Measurements from ENCODE around the gene LPIN2.
"Not testable (repeated sequence)": the region's sequence is repeated elsewhere in the genome, so short reads cannot be mapped to it uniquely, and the experiment has no call there.

LPIN2 gene

DNA sequence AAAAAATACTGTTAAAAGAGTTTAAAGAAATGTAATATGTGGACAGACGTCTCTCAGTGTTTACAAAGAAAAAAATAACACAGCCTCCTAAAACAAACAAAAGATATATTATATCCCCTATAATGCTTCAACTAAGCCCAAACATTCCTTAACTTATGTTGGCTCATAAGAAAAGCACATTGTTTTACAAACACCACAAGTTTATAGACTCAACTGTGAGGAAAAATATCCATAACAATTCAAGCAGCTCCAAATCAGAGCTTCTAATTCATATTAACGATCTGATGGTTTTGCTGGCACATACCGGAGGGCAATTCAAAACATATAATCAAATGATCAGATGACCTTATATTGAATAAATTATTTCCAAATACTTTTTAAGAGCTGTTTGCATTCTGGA lies 5.5 kb downstream of the LPIN2 start:
- DNase-seq (ENCODE audit: low spot score), result no peak

DNA sequence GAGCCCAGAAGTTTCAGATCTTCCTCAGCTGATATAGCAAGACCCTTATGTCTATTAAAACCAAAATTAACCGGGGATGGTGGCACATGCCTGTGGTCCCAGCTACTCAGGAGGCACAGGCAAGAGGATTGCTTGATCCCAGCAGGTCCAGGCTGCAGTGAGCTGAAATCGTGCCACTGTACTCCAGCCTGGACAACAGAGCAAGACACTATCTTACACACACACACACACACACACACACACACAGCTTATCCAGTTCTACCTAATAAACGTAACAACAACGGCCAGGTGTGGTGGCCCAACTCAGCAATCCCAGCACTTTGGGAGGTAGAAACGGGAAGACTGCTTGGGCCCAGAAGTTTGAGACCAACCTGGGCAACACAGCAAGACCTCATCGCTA lies 7.5 kb downstream of the LPIN2 start:
- DNase-seq (ENCODE audit: low spot score), result no peak

DNA sequence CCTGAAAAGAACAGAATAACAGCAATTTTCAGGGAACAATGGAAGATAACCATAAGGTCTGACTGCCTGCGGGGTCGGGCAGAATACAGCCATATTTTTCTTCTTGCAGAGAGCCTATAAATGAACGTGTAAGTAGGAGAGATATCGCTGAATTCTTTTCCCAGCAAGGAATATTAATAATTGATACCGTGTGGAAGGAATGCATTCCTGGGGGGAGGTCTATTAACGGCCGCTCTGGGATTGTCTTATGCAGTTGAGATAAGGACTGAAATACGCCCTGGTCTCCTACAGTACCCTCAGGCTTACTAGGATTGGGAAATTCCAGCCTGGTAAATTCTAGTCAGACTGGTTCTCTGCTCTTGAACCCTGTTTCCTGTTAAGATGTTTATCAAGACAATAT lies 9.2 kb downstream of the LPIN2 start:
- DNase-seq (ENCODE audit: low spot score), result not testable (repeated sequence)

DNA sequence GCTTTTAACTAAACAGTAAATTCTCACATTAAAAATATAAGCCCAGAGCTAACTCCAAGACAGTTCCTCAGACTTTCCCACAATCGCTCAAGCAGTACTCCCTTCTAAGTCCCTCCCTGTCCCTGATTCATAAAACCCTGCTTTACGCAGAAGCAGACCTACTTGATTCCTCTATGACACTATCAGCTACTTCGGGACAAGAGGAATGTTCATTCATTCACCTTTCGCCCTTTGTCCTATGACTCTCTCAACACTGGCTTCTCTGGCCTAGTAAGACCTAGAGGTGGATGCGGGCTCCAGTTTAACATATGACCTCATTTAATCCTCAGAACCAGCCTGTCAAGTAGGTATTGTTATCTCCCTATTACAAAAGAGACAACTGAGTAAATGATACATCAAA lies 10.2 kb downstream of the LPIN2 start:
- DNase-seq (ENCODE audit: low spot score), result no peak

DNA sequence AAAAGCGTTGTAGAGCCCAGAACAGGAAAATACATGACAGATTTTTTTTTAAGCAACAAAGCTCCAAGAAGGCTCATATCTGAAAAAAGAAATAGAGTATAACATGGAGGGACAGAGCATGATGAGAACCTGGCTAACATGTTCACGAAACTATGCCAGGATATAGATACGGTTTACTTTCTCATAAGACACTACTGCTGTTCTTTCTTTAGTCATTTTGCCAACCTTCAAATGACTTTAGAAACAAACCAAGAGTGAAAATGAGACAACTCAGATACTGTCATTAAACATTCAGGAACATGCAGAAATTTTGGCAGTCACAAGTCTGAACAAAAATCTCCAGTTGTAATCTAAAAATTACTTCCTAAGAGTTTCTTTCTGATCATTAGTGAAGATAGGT lies 14.3 kb downstream of the LPIN2 start:
- DNase-seq (ENCODE audit: low spot score), result no peak

DNA sequence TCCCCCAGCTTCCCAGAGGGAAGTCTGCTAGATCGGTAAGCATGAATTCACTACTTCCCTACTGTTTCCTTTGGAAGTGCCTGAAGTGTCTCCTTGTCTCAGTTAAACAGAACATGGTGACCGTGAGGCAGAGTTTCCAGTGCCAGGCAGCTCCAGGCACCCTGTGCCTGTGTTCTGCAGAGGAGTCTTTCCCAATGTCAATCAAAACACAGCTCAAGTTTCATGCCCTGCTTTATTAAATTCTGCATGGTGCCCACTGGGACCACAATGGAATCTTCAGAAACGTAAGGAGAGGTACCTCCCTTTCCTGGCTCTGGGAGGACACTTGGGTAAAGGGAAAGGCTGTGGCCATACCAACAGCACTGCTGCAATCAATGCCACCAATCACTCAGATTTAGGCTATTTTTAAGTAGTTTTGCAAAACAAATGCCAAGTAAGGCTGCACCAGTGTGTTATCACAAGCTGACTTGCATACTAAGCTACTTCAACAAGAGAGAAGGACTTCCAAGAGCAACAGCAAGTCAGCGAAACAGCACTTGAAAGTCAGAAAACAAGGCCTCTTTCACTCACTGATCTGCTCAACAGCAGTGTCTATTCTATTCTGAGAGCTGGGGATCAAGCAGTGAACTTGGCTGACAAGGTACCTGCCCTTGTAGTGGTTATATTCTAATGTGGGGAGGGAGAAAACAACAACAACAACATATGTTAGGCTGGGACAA lies 14.9 kb downstream of the LPIN2 start:
- DNase-seq (ENCODE audit: low spot score), result no peak

DNA sequence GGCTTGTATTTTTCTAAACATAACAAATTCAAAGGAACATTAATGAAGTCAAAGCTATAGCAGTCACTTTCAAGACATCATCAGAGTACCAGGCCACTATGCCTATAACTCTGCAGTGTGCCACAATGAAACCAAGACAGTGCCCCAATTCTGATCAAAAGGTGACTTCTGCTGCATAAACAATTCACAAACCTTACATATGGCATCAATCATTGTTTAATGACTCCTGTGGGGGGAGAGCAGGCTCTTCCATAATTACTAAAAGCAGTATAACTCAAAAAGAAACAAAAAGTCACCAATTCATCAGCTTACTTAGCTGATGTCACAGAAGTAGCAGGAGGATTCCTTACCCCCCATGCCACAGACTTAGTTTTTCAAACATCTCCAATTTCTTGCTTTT lies 15.5 kb downstream of the LPIN2 start:
- DNase-seq (ENCODE audit: low spot score), result no peak

DNA sequence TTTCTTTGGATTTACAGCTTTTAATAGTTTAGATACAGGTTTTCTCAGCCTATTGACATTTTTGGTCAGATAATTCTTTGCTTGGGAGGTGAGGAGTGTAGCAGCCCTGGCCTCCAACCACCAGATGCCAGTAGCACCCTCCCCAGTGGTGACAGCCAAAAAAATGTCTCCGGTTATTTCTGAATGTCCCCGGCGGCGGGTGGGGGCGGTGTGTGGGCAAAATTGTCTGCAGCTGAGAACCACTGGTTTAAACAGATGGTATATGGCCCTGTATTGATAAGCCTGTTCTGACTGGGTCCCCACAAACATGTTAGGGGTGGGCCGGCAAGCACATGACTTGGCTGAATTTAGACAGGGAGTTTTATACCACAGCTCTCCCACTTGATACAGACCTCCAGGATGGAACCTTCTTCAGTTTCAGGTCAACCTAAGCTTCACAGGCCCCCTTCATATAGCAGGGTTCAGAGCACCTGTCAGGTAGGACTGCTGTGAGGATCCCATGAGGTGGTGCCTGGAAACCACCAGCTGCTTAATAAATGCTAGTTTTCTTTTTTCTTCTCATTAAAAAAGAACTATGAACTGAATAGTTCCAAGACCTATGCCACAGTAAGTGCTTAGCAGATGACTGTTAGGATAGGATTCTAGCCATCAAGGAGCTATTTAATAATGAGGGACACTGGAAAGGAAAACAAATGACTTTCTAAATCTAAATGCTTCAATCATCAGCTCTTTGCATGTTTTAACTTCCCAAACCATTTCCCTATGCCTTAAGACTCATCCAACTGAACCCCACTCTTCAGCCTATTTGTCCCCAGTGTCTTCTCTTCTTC lies 18.1 kb downstream of the LPIN2 start:
- DNase-seq (ENCODE audit: low spot score), result peak; percentile 75

DNA sequence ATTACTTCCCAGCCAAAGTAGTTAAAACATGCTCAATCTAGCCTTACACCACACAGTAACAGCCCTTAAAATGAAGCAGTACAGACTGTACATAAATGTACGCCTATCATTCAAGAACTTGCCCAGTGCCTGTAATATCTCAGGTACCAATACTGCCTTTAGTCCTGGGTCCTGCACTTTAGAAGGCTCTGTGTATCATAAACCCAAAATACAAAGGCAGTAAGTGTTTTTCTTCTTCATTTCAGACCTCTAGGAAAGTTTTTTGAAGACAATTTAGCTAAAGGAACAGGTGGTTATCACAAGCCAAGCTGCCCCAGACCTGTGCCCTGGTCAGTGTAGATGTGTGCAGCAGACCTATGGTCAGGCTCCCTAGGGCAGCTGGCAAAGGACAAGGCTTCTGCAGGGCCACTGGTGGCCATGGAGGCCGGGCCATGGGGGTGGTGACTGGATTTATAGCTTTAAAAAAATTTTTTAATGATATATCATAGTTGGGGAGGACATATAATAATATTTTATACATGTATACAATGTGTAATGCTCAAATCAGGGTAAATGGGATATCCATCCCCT lies 18.8 kb downstream of the LPIN2 start:
- DNase-seq (ENCODE audit: low spot score), result no peak

DNA sequence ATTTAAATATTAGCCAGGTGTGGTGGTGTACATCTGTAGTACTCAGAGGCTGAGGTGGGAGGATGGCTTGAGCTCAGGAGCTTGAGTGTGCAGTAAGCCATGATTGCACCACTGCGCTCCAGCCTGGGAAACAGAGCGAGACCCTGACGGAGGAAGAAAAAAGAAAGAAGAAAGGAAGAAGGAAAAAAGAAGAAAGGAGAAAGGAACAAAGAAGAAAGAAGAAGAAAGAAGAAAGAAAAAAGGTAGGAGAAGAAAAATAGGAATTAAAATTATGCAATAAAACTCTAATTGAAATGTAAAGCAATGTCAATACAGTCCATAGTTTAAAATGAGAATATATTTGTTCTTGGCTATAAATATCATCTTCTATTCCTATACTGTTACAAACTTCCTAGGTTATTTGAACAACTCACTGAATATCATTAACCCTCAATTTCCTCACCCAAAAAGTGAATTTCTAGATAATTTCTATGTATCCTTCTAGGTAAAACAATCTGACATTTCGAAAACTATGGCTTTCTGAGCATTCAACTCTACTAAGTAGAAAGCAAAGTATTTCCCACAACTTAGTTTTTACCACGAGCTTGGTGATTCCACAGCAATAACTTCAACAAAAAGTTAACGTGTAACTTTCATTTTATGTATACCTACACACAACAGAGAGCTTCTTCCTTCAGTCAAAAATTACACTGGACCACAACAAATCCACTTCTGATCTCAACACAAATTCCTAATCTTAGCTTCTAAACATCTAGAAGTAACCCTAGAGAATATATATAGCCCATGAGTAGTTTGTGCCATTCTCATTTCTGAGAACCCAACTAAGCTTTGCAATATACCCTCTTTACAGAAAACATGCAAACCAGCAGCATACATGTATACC lies 19.7 kb downstream of the LPIN2 start:
- no peak for DNase-seq (ENCODE audit: low spot score)

DNA sequence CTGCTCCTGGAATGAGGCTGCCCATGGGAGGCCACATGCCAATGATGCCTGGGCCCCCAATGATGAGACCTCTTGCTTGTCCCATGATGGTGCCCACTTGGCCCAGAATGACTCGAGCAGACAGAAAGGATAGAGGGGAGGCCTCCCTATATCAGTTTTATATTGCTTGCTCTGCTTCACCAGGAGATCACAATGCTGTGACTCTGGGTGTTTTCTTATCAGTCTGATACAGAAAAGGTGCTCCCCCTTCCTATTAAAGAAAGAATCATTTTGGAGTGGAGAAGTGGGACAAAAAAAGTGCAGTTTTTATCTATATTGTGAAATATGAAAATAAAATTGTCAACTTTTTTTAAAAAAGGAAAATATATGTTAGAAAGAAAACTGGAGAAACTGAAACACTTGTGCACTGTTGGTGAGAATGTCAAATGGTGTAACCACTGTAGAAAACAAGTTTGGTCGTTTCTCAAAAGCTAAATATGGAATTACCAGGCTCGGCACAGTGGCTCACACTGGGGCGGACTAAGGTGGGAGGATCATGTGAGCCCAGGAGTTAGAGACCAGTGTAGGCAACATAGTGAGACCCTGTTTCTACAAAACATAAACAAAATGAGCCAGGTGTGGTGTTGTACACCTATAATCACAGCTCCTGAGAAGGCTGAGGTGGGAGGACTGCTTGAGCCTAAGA lies 21.8 kb downstream of the LPIN2 start:
- DNase-seq (ENCODE audit: low spot score), result no peak

DNA sequence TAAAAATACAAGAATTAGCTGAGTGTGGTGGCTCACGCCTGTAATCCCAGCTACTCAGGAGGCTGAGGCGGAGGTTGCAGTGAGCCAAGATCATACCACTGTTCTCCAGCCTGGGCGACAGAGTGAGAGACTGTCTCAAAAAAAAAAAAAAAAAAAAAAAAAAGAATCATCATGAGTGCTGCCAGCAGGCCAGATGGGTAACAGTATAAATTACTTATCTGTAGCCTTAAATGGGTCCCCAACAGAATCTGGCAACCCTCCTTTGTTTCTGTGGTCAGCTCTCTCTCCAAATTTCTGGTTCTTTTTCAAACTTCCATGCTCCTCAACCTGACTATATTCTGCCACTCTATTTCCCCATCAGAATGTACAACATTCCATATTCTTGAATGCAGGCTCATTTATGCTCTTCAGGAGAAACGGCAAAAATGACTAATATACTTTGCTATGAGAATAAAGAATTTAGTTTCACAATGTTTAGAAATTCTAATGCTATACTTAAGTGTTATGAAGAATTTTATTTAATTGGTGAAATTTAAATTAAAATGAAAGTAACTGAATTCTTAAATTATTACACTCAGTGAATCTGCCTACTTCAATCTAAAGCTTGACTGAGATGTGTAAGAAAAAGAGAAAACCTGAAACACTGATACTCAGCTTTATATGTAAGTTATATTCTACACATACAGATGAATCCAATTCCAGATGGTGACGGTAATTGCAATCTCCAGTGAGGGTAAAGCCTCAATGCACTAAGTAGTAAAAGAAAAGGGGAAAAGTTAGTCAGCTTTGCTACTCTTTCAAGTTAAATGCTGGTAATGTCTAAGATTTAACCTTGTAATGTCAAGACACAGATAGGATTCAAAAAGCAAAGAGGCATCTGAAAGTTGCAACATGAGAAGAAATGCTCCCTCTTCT lies 24.8 kb downstream of the LPIN2 start:
- DNase-seq (ENCODE audit: low spot score), result no peak

DNA sequence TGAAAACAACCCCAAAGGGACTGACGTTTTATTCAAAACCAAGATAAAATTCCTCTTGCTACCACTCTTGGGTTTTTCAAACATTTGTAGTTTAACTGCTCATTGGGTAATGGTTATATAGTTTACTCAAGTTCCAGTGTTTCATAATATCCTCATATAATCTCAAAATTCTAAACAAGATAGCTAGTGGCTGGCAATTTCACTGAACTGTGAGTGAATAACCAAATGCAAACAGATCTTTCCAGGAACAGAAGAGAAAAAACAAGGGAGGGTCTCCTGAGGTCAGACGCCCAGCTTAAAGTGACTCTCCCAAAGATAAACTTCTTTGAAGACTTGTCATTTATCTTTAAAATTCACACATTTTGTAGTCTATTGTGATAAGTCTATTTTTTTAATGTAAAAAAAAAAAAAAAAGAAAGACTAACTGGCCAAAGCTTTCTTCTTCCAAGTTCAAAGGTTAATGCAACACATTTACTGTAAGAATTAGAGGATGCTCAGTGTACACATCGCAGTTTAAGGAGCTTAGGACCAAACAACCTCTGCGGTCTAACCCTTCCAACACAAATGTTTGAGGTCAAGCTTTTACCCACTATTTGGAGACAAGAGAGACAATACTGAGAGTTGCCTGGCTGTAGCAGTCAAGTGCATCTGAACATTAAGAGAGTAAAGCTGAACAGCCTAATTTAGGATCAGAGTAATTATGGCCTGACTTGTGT lies 26.6 kb downstream of the LPIN2 start:
- no peak for DNase-seq (ENCODE audit: low spot score)

DNA sequence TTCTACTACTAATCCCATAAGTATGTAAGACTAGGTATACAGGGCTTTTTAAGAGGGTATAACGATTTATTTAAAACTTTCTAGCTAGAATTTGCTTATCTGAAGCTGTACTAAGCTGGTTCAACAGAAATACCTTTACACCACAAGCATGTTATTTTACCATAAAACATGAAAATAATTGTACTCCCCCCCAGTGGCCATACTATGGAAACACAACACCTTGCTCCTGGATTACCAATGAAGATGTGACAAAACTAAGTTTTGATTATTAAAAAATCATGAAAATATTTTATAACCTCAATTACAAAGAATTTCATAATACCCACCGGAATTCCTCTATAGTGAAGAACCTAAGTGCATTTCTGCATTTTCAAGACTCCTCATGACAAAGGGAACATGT lies 27.3 kb downstream of the LPIN2 start:
- peak; percentile 75 for DNase-seq (ENCODE audit: low spot score)

DNA sequence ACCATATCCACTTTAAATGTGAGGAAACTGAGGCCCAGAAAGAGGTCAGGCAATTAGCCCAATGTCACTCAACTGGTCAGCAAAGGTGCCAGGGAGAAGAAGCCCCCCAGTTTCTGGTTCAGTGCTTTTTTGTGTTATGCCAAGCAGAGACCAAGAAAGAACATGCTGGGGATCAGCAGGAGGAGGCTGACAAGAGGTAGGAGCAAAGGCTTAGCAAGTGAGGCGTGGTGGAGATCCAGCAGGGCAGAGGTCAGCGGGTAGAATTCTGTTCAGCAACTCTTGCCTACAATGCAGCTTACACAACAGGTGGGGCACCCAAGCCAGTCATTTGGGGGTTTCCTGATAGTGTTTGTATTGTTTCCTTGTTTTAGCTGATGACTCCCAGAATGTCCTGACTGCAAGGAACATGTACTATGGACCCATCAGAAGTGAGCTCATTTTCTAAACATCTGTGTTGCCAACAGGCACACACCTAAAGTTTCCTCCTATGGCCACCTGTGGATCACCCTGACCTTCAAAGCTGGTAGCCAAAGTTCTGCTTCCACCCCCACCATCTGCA lies 28.2 kb downstream of the LPIN2 start:
- DNase-seq (ENCODE audit: low spot score), result no peak

DNA sequence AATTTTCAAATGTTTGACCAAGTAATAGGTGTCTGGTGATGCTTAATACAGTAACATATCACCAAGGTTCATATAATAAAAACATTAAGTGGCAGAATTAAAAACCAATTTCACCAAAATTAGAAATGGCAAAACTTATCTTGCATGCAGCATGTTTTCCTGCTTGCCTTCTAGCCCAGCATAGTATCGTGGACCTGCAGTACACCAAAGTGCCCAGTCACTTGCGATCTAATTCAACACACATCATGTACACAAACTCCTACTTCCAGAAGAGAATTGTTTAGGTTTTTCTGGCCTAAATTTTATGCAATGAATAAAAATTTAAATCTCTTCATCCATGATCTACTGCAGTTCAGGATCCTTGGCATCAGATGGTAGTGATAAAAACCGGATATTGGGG lies 28.9 kb downstream of the LPIN2 start:
- no peak for DNase-seq (ENCODE audit: low spot score)

DNA sequence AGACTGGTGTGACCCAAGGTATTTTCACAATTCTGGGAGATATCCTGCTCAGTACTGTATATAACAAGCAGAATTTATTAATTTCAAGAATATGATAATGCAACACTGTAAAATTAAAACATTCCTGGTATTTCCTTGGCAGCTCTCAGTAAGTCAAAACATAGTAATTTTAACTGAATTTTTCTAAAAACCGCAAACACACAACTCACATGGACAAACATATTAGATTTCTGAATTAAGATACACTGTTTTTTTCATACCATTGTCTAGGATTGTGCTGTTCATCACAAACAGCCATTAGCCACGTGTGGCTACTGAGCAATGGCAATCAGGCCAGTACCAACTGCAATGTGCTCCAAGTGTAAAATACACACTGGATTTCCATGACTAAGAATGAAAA lies 29.6 kb downstream of the LPIN2 start:
- DNase-seq (ENCODE audit: low spot score), result no peak

DNA sequence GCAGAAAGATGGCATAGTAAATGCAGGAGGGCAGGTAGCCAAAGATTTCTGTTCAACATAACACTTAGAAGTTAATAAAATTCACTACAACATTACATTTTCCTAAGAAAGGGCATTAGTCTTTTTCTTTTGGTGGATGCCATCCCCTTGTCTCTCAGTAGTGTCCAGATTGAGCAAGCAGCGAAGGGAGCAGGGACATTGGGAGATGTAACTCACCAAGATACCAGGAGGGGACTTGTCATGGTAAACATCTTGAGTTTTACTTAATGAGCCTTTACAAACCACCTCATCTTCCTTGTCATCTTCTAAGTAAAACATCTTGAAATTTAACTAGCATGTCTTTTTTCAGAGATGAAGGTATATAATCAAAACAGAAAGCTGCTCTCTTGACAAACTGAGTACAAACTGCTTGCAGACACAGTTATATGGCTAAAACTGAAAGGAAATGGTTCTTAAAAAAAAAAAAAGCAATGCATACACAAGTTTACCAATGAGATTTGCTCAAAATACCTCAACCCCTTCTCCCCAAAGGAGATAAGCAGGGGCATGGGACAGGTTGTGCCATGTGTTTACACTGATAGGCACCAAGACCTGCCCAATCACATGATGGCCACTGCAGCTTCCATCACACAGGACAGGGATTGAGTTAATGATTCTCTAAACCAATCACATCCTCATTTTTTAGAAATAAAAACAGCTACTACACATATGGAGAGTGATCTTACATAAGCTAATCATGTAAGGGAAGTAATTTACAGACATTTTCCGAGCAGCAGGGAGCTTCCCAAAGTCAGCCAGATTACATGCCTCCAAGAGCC lies 30.3 kb downstream of the LPIN2 start:
- no peak for DNase-seq (ENCODE audit: low spot score)

DNA sequence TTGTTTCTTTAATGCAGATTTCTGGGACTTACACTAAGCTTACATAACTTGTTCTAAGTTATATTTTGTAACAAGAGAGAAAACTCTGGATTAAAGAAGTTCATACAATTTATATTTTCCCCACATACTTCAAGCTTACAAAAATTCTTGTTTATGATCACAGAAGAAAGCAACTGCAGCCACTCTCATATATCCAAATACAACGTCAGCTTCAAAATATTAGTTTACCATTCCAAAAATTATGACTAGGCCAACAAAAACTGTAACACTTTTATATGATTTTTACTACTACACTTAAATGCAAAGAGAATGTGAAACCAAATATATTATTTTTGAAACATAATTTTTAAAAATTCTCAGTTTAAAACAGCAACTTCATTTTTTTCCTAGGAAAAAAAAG lies 30.9 kb downstream of the LPIN2 start:
- DNase-seq (ENCODE audit: low spot score), result no peak
